Spinal cord (tissue), 10 donors: Measurements from ENCODE around the gene HSF2BP. TPM values are rescaled to one million over a fixed set of nuclear protein-coding genes. Genes with fewer than 3 reads are reported as not detected.
"Not testable (repeated sequence)": the region's sequence is repeated elsewhere in the genome, so short reads cannot be mapped to it uniquely, and the experiment has no call there.

Experiments
- DNase-seq, 6 donors: peaks; one replicate each; pipeline versions ENCODE4 v3.0.0 to v3.0.0-alpha.2; 2013 to 2015; ENCODE audit warnings: low spot score in 6 of 6, low read depth in 4 of 6
- H3K27ac ChIP-seq: one replicate; pipeline ENCODE4 v1.5.1; 2013; ENCODE audit warnings: low read depth, low read length, control low read depth
- H3K27me3 ChIP-seq: one replicate; pipeline ENCODE4 v1.6.1; 2013; ENCODE audit warnings: low read length; ENCODE audit not compliant: control insufficient read depth, insufficient read depth
- H3K36me3 ChIP-seq: one replicate; pipeline ENCODE4 v1.6.1; 2013; ENCODE audit warnings: low read length; ENCODE audit not compliant: control insufficient read depth, insufficient read depth
- H3K4me1 ChIP-seq: one replicate; pipeline ENCODE4 v1.6.1; 2013; ENCODE audit warnings: low read length; ENCODE audit not compliant: control insufficient read depth, insufficient read depth
- H3K4me3 ChIP-seq: one replicate; pipeline ENCODE4 v1.5.1; 2013; ENCODE audit warnings: low read depth, low read length, control low read depth
- H3K9me3 ChIP-seq: one replicate; pipeline ENCODE4 v1.6.1; 2013; ENCODE audit warnings: low read length; ENCODE audit not compliant: control insufficient read depth, insufficient read depth
- WGBS: methylation state at CpG from one replicate; pipeline ENCODE4 v1.1.5; 2013; ENCODE audit warnings: missing lambda C conversion rate; ENCODE audit not compliant: insufficient coverage; 5-methylcytosine and 5-hydroxymethylcytosine counted together
- polyA plus RNA-seq, 2 donors: library from polyadenylated mRNA; unstranded; fragments of 120-200 nt; gene quantifications; one replicate each; pipeline ENCODE4 v1.2.1, GENCODE V29; 2013; ENCODE audit not compliant: insufficient read length in 2 of 2
- total RNA-seq, 2 donors: library from RNA; depleted of rRNA in 1 of 2; stranded (reverse); fragments of 120-200 nt in 1 of 2; fragments of >200 nt in 1 of 2; gene quantifications; one replicate each; pipeline versions ENCODE4 v1.2.3 to v1.2.4, GENCODE V29; 2013 to 2014
- donor health status: healthy.

The HSF2BP gene
- total and polyA plus RNA-seq, 4 donors, result 1.3 to 2.0 (median 1.4) TPM

DNA sequence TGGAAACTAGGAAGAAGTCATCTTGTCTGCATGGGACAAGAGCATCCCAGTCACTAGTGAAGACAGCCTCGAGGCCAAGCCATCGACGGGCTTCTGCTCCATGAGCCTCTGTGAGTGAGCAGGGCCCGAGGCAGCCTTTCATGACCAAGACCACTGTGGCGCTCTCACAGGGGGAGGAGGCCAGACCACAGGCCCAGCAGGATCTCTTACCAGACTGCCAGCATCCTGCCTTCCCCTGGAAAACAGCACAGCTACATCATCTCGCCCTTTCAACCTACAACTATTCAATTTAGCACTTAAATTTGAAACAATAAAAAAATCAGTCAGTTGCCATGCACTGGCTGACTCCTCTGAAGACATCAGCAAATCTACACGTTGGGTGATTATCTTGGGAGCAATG, 85.4 kb downstream of the HSF2BP start:
- Histone ChIP-seq H3K4me3 (no peak overlapping the region), H3K4me1 (peaks cover 16% of the 10 kb centered on the region), H3K27me3 (no peaks in the 10 kb centered on the region), H3K36me3 (no peaks in the 10 kb centered on the region), H3K27ac (no peak overlapping the region), H3K9me3 (no peaks in the 10 kb centered on the region)
- 97% methylated on average over 7 of the region's 7 CpGs for WGBS
- no peak for DNase-seq

GRCh38 chr21:43572446-43572845, 86.8 kb downstream of the HSF2BP start:
- Histone ChIP-seq H3K27ac (no peak overlapping the region), H3K36me3 (no peaks in the 10 kb centered on the region), H3K4me1 (peaks cover 12% of the 10 kb centered on the region), H3K4me3 (no peak overlapping the region), H3K9me3 (no peaks in the 10 kb centered on the region), H3K27me3 (no peaks in the 10 kb centered on the region)
- WGBS, result 80% methylated on average over 4 of the region's 5 CpGs
- no peak for DNase-seq

DNA sequence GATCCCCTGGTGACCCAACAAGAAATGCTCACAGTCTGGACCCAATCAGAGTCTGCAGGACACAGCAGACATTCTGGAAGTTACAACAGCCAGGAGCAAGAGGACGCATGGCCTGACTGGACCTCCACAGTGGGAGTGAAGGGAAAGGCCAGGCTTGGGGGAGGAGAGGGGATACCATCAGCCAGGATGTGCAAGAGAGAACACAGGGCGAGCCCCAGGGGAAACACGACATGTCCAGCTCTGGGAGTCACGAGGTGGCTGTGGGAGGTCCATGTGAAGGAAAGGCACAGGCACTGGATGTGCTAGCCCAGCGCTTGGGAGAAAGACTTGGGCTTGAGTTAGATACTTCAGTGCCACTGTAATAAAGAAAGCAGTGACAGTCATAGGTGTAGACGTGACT, 87.3 kb downstream of the HSF2BP start:
- Histone ChIP-seq H3K36me3 (no peaks in the 10 kb centered on the region), H3K27ac (no peak overlapping the region), H3K27me3 (no peaks in the 10 kb centered on the region), H3K4me3 (no peak overlapping the region), H3K9me3 (no peaks in the 10 kb centered on the region), H3K4me1 (peaks cover 12% of the 10 kb centered on the region)
- DNase-seq, result no peak
- WGBS, result 92% methylated on average over 6 of the region's 6 CpGs

- H3K27me3 ChIP-seq, H3K27ac ChIP-seq, H3K4me3 ChIP-seq, H3K36me3 ChIP-seq, DNase-seq, H3K9me3 ChIP-seq: not testable (repeated sequence)
- H3K4me1 ChIP-seq, result peaks cover 12% of the 10 kb centered on the region
- no CpG with 5 or more reads among the region's 3 CpGs for WGBS
Observed at GRCh38 chr21:43570195-43570594, 89.1 kb downstream of the HSF2BP start.

- no CpG with 5 or more reads among the region's 5 CpGs for WGBS
Observed at GRCh38 chr21:43562451-43562850, 96.8 kb downstream of the HSF2BP start.

GRCh38 chr21:43540561-43540960, 118.7 kb downstream of the HSF2BP start:
- H3K4me1 ChIP-seq, H3K36me3 ChIP-seq, DNase-seq, H3K27me3 ChIP-seq, H3K4me3 ChIP-seq, H3K27ac ChIP-seq, H3K9me3 ChIP-seq: not testable (repeated sequence)
- no CpG with 5 or more reads among the region's 2 CpGs for WGBS

More at GRCh38 chr21:43562451-43562850, 96.8 kb downstream of the HSF2BP start:
- not testable (repeated sequence) for H3K4me1 ChIP-seq, DNase-seq, H3K27me3 ChIP-seq, H3K36me3 ChIP-seq, H3K4me3 ChIP-seq, H3K9me3 ChIP-seq, H3K27ac ChIP-seq

- DNase-seq, H3K4me3 ChIP-seq, H3K36me3 ChIP-seq, H3K9me3 ChIP-seq, H3K27ac ChIP-seq, H3K4me1 ChIP-seq, H3K27me3 ChIP-seq: not testable (repeated sequence)
- WGBS, result no CpG with 5 or more reads among the region's 8 CpGs
Observed at GRCh38 chr21:43522495-43523131, 136.7 kb downstream of the HSF2BP start.

DNA sequence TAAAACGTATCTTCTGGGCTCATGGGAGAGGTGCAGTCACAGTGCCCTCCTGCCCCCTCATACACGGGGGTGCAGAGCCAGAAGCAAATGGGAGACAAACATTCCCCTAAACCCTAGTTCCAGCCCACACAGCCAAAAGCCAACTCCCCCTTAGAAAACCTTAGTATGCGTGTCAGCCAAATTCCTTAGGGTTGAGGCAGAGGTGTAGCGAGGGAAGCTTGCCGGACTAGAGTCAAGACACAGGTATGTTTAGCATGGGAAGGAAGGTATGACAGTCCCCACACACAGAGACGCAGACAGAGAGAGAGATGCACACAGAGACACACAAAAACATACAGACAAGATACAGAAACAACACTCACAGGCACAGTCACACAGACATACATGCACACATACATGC, 141.6 kb downstream of the HSF2BP start:
- H3K4me3 ChIP-seq, H3K27me3 ChIP-seq, H3K9me3 ChIP-seq, H3K36me3 ChIP-seq, H3K4me1 ChIP-seq, DNase-seq, H3K27ac ChIP-seq: not testable (repeated sequence)
- no CpG with 5 or more reads among the region's 6 CpGs for WGBS

DNA sequence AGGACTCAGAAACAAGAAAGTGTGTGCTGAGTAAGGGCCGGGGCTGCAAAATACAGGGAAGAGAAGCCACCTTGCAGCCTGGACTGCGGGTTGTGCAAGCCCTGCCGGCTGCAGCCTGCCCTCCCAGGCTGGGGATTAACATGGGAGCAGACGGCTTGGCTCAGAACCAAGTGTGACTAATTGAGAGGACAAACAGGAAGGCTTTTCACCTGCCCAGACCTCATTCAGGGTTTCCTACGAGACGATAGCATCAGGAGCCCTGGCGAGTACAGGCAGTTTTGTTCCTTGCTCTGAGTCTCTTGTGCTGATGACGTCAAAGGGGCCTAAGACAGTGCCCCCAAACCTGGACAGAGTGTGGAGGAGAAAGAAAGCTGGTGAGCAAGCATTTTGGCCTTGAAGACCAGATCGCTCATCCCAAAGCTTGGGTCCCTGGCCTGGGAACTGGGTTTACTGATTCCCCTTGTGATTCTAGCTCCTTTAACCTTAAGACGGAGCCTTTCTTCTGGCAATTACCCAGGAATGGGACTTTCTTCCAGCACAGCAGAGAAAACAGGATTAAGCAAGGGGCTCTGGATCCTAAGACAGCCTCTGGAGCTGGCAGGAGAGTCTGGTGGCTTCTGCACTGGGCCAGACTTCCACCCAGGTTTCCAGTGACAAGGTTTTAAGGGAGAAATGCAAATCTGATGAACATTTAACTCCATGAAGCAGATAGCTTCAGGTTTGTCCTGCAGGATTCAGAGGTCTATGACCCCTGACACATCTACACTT, 142.2 kb downstream of the HSF2BP start:
- not testable (repeated sequence) for H3K4me1 ChIP-seq, H3K9me3 ChIP-seq, H3K4me3 ChIP-seq, H3K27me3 ChIP-seq, H3K27ac ChIP-seq, H3K36me3 ChIP-seq, DNase-seq
- WGBS, result no CpG with 5 or more reads among the region's 10 CpGs

GRCh38 chr21:43516295-43516847, 142.9 kb downstream of the HSF2BP start:
- not testable (repeated sequence) for H3K4me3 ChIP-seq, H3K27ac ChIP-seq, H3K27me3 ChIP-seq, H3K9me3 ChIP-seq, DNase-seq, H3K36me3 ChIP-seq, H3K4me1 ChIP-seq
- WGBS, result no CpG with 5 or more reads among the region's 4 CpGs
